Mesothelial cell of epicardium (in vitro differentiated cells): ENCODE data around the gene NEK11. TPM values are rescaled to one million over a fixed set of nuclear protein-coding genes. Genes with fewer than 3 reads are reported as not detected.

ENCODE experiments used
- DNase-seq, 2 experiments: peaks; one replicate each; pipeline ENCODE4 v3.0.0; 2021; ENCODE audit warnings: low spot score in 2 of 2; ENCODE audit not compliant: unreplicated experiment in 2 of 2
- H3K27ac Mint-ChIP-seq: 2 replicates; pipeline ENCODE4 v1.8.0; 2021; ENCODE audit warnings: mixed read lengths
- H3K27me3 Mint-ChIP-seq: 2 replicates; pipeline ENCODE4 v1.8.0; 2021; ENCODE audit warnings: low read depth, mixed read lengths
- H3K36me3 Mint-ChIP-seq: 2 replicates; pipeline ENCODE4 v1.8.0; 2021; ENCODE audit warnings: mixed read lengths
- H3K4me1 Mint-ChIP-seq: 2 replicates; pipeline ENCODE4 v1.8.0; 2021; ENCODE audit warnings: mixed read lengths
- H3K4me3 Mint-ChIP-seq: 2 replicates; pipeline ENCODE4 v1.8.0; 2021; ENCODE audit warnings: mild to moderate bottlenecking, moderate library complexity, mixed read lengths
- H3K9me3 Mint-ChIP-seq: 2 replicates; pipeline ENCODE4 v1.8.0; 2021; ENCODE audit warnings: mixed read lengths
- CTCF ChIP-seq: fragments of 200-600 bp; sonication (generic); IDR thresholded peaks from one replicate; pipeline ENCODE4 v1.5.0; 2021; ENCODE audit warnings: antibody characterized with exemption; ENCODE audit not compliant: unreplicated experiment
- total RNA-seq: library from RNA; stranded (reverse); gene quantifications from 3 replicates; pipeline ENCODE4 v1.2.1, GENCODE V29; 2021

The NEK11 gene
- total RNA-seq, 1 donor from 2014 or later = 11.3 TPM

- H3K27me3 Mint-ChIP-seq = no peaks in the 10 kb centered on the region
- no peaks in the 10 kb centered on the region for H3K9me3 Mint-ChIP-seq
- DNase-seq = no peak
- no peak overlapping the region for H3K4me3 Mint-ChIP-seq
- TF ChIP-seq CTCF = no peak
- H3K36me3 Mint-ChIP-seq = no peaks in the 10 kb centered on the region
- no peak overlapping the region for H3K27ac Mint-ChIP-seq
- H3K4me1 Mint-ChIP-seq = peaks cover 11% of the 10 kb centered on the region
These were observed 82.5 kb downstream of the NEK11 start for GRCh38 chr3:131109156-131109555.

- H3K4me1 Mint-ChIP-seq = peaks cover 11% of the 10 kb centered on the region
- H3K27ac Mint-ChIP-seq = no peak overlapping the region
- no peak for DNase-seq
- no peaks in the 10 kb centered on the region for H3K27me3 Mint-ChIP-seq
- H3K4me3 Mint-ChIP-seq = no peak overlapping the region
- no peaks in the 10 kb centered on the region for H3K9me3 Mint-ChIP-seq
- H3K36me3 Mint-ChIP-seq = no peaks in the 10 kb centered on the region
- no peak for TF ChIP-seq CTCF
These were observed 83.4 kb downstream of the NEK11 start for GRCh38 chr3:131110087-131110486.

GRCh38 chr3:131114256-131114655 lies 87.6 kb downstream of the NEK11 start:
- DNase-seq = no peak
- Mint-ChIP-seq H3K36me3 (peaks cover 2% of the 10 kb centered on the region), H3K27me3 (no peaks in the 10 kb centered on the region), H3K4me3 (no peak overlapping the region), H3K9me3 (peaks cover 21% of the 10 kb centered on the region), H3K27ac (no peak overlapping the region), H3K4me1 (peaks cover 6% of the 10 kb centered on the region)
- no peak for TF ChIP-seq CTCF

GRCh38 chr3:131125684-131126083 lies 99.0 kb downstream of the NEK11 start:
- DNase-seq = no peak
- no peaks in the 10 kb centered on the region for H3K27me3 Mint-ChIP-seq
- no peak overlapping the region for H3K27ac Mint-ChIP-seq
- H3K36me3 Mint-ChIP-seq = peaks cover 2% of the 10 kb centered on the region
- TF ChIP-seq CTCF = no peak
- no peaks in the 10 kb centered on the region for H3K4me1 Mint-ChIP-seq
- H3K9me3 Mint-ChIP-seq = peaks cover 38% of the 10 kb centered on the region
- no peak overlapping the region for H3K4me3 Mint-ChIP-seq

GRCh38 chr3:131140891-131141290 lies 114.2 kb downstream of the NEK11 start:
- Mint-ChIP-seq H3K27me3 (no peaks in the 10 kb centered on the region), H3K27ac (no peak overlapping the region), H3K9me3 (peaks cover 10% of the 10 kb centered on the region), H3K36me3 (no peaks in the 10 kb centered on the region), H3K4me1 (no peaks in the 10 kb centered on the region), H3K4me3 (no peak overlapping the region)
- no peak for DNase-seq
- TF ChIP-seq CTCF = no peak

GRCh38 chr3:131141770-131142169 lies 115.1 kb downstream of the NEK11 start:
- H3K9me3 Mint-ChIP-seq = peaks cover 10% of the 10 kb centered on the region
- no peaks in the 10 kb centered on the region for H3K36me3 Mint-ChIP-seq
- DNase-seq = no peak
- H3K4me3 Mint-ChIP-seq = no peak overlapping the region
- no peak overlapping the region for H3K27ac Mint-ChIP-seq
- TF ChIP-seq CTCF = no peak
- H3K4me1 Mint-ChIP-seq = no peaks in the 10 kb centered on the region
- H3K27me3 Mint-ChIP-seq = no peaks in the 10 kb centered on the region
